Measurements from ENCODE around the gene UBXN1.
"Not testable (repeated sequence)": the region's sequence is repeated elsewhere in the genome, so short reads cannot be mapped to it uniquely, and the experiment has no call there.

The UBXN1 gene

GRCh38 chr11:62707277-62707861, 28.5 kb upstream of the UBXN1 start, which contains the start of the genes BSCL2 and GNG3:
Gene BSCL2 (minus strand): TSS chr11:62707424. CDS start chr11:62707195, 229 bp downstream.
Gene GNG3 (plus strand): TSS chr11:62707676. CDS start chr11:62708296, 620 bp downstream.
- no peak for DNase-seq

- no peak for DNase-seq
These were observed 28.0 kb upstream of the UBXN1 start for GRCh38 chr11:62706850-62707247.

- peak; percentile 96 to 99 (median 98) for DNase-seq
These were observed 27.3 kb upstream of the UBXN1 start for GRCh38 chr11:62705880-62706849.

- DNase-seq: no peak
These were observed 26.5 kb upstream of the UBXN1 start for GRCh38 chr11:62705413-62705812.

GRCh38 chr11:62703921-62704320, 25.0 kb upstream of the UBXN1 start:
- DNase-seq: peak; percentile 19 to 38 (median 28)

- DNase-seq: peak; percentile 85 to 95 (median 93)
These were observed 23.4 kb upstream of the UBXN1 start for GRCh38 chr11:62702246-62702645.

- DNase-seq: peak; percentile 88 to 93 (median 90)
These were observed 15.7 kb upstream of the UBXN1 start for GRCh38 chr11:62694455-62695167.

- not testable (repeated sequence) for DNase-seq
These were observed 14.8 kb upstream of the UBXN1 start for GRCh38 chr11:62693624-62694023.

GRCh38 chr11:62689421-62690183, 10.7 kb upstream of the UBXN1 start, which contains the start of gene LRRN4CL:
Gene LRRN4CL (minus strand): TSS chr11:62689530. CDS start chr11:62688508, 1,022 bp downstream.
- no peak for DNase-seq

- DNase-seq: no peak
These were observed 9.6 kb upstream of the UBXN1 start for GRCh38 chr11:62688491-62688890.

GRCh38 chr11:62687508-62688396, 8.9 kb upstream of the UBXN1 start:
- no peak for DNase-seq

- no peak for DNase-seq
These were observed 3.6 kb upstream of the UBXN1 start for GRCh38 chr11:62682518-62682917.

- peak; percentile 62 to 70 (median 63) for DNase-seq
These were observed 2.0 kb upstream of the UBXN1 start for GRCh38 chr11:62680825-62681240.

GRCh38 chr11:62678433-62678769, 472 bp downstream of the UBXN1 start:
- no peak for DNase-seq

GRCh38 chr11:62677714-62678113, 1.2 kb downstream of the UBXN1 start:
- no peak for DNase-seq

- no peak for DNase-seq
These were observed 1.7 kb downstream of the UBXN1 start for GRCh38 chr11:62677156-62677555.

- no peak for DNase-seq
These were observed 2.2 kb downstream of the UBXN1 start for GRCh38 chr11:62676698-62677097.

- not testable (repeated sequence) for DNase-seq
These were observed 3.5 kb downstream of the UBXN1 start for GRCh38 chr11:62675415-62675814.

GRCh38 chr11:62673196-62673525, 5.7 kb downstream of the UBXN1 start:
- DNase-seq: no peak

- peak; percentile 87 to 92 (median 91) for DNase-seq
These were observed 7.1 kb downstream of the UBXN1 start, which contains the start of the genes LBHD1 and UQCC3 for GRCh38 chr11:62671608-62672389. Gene LBHD1 (minus strand): TSS chr11:62672267. CDS start chr11:62670031, 2,236 bp downstream. Gene UQCC3 (plus strand): TSS chr11:62671673. CDS start chr11:62671746, 73 bp downstream.

Data from suppressor macrophage treated with lipopolysaccharide for 1 hour (primary cell).